HCT116 (cell line): ENCODE results near the gene PELI3. TPM values are rescaled to one million over a fixed set of nuclear protein-coding genes. Genes with fewer than 3 reads are reported as not detected.
A peak's percentile ranks its signal among the peaks of the same experiment; 100 is the strongest.

ENCODE experiments used
- ATAC-seq: fragments of 200-7000 bp; cut with Tn5 transposase; 2 replicates; pipeline ENCODE4 v1.9.1; 2020; ENCODE audit warnings: mild to moderate bottlenecking, moderate library complexity
- BruUV-seq: library from RNA; stranded (reverse); fragments of 400-500 nt; replicated peaks from 2 replicates; lab custom pipeline; 2021; lab: Mats Ljungman, UMichigan
- CTCF ChIA-PET: fragments of 300-600 bp; sonication (Branson Sonifier 250); formaldehyde crosslinking; loops from one replicate; lab custom pipeline; 2021; ENCODE audit warnings: antibody characterized with exemption; lab: Charles Lee
- POLR2A ChIA-PET: fragments of 300-600, 350-600 bp; sonication (Branson Sonifier 250); formaldehyde crosslinking; loops from one replicate; lab custom pipeline; 2021; ENCODE audit warnings: antibody characterized with exemption; lab: Charles Lee
- RAD21 ChIA-PET, 2 experiments: fragments of 300-600 bp; sonication (Branson Sonifier 250); formaldehyde crosslinking; loops; one replicate each; lab custom pipeline; 2023; ENCODE audit warnings: low total read pairs in 2 of 2; ENCODE audit not compliant: uncharacterized antibody in 2 of 2, unreplicated experiment in 2 of 2, low non-redundant PET in 1 of 2; lab: Charles Lee
- DNase-seq: peaks from one replicate; pipeline ENCODE4 v3.0.0-alpha.2; 2010; ENCODE audit warnings: low read depth, low spot score
- H2AFZ ChIP-seq: fragments of 200-600 bp; shearing (Covaris generic), sonication (generic); 2 replicates; pipeline ENCODE4 v1.6.1; 2017; ENCODE audit warnings: low read depth, mixed run types, mixed read lengths, antibody characterized with exemption, low read length; ENCODE audit not compliant: poor library complexity, severe bottlenecking
- H3K27ac ChIP-seq: 2 replicates; pipeline ENCODE4 v1.5.1; 2012; ENCODE audit warnings: low read depth, low read length
- H3K27me3 ChIP-seq: fragments of 200-600 bp; sonication (generic); 2 replicates; pipeline ENCODE4 v1.6.1; 2016; ENCODE audit warnings: mixed run types, low read length, mixed read lengths; ENCODE audit not compliant: insufficient read depth
- H3K36me3 ChIP-seq, 2 experiments: fragments of 200-500 bp in 1 of 2; fragments of 200-600 bp in 1 of 2; sonication (Bioruptor generic) in 1 of 2; sonication (generic) in 1 of 2; 2 replicates each; pipeline versions ENCODE4 v1.5.1 to v1.6.1; 2014 to 2016; ENCODE audit warnings: low read length in 2 of 2, inconsistent platforms in 1 of 2, mixed read lengths in 1 of 2, mixed run types in 1 of 2; ENCODE audit not compliant: insufficient read depth in 2 of 2, control insufficient read depth in 1 of 2
- H3K4me1 ChIP-seq, 2 experiments: fragments of 200-600 bp in 1 of 2; sonication (generic) in 1 of 2; 2 replicates each; pipeline versions ENCODE4 v1.5.1 to v1.6.1; 2012 to 2017; ENCODE audit warnings: low read length in 2 of 2, inconsistent platforms in 1 of 2, mild to moderate bottlenecking in 1 of 2, mixed read lengths in 1 of 2, mixed run types in 1 of 2, moderate library complexity in 1 of 2; ENCODE audit not compliant: insufficient read depth in 2 of 2, control insufficient read depth in 1 of 2
- H3K4me2 ChIP-seq: fragments of 200-600 bp; sonication (generic); 2 replicates; pipeline ENCODE4 v1.6.1; 2017; ENCODE audit warnings: mixed run types, low read length, mixed read lengths
- H3K4me3 ChIP-seq, 2 experiments: fragments of 200-600 bp in 1 of 2; sonication (generic) in 1 of 2; replicated peaks in 1 of 2; 2 replicates each; pipeline ENCODE4 v1.5.1; 2011 to 2016; ENCODE audit warnings: low read length in 2 of 2, control low read depth in 1 of 2, low read depth in 1 of 2, mild to moderate bottlenecking in 1 of 2, mixed read lengths in 1 of 2, mixed run types in 1 of 2
- H3K79me2 ChIP-seq: fragments of 200-600 bp; sonication (generic); 2 replicates; pipeline ENCODE4 v1.6.1; 2017; ENCODE audit warnings: mild to moderate bottlenecking, mixed run types, low read length, moderate library complexity, mixed read lengths; ENCODE audit not compliant: insufficient read depth
- H3K9ac ChIP-seq: fragments of 200-600 bp; sonication (generic); 2 replicates; pipeline ENCODE4 v1.6.1; 2016; ENCODE audit warnings: low read length, mixed read lengths
- H3K9me2 ChIP-seq: fragments of 200-600 bp; sonication (generic), shearing (Covaris generic); 2 replicates; pipeline ENCODE4 v1.6.1; 2017; ENCODE audit warnings: mixed run types, mild to moderate bottlenecking, moderate library complexity; ENCODE audit not compliant: insufficient read depth
- H3K9me3 ChIP-seq, 2 experiments: fragments of 200-500 bp in 1 of 2; fragments of 200-600 bp in 1 of 2; sonication (Bioruptor generic) in 1 of 2; sonication (generic) in 1 of 2; 2 replicates each; pipeline ENCODE4 v1.6.1; 2014 to 2017; ENCODE audit warnings: low read length in 2 of 2, mixed read lengths in 2 of 2, inconsistent platforms in 1 of 2, low read depth in 1 of 2, mild to moderate bottlenecking in 1 of 2, mixed run types in 1 of 2, moderate library complexity in 1 of 2; ENCODE audit not compliant: control insufficient read depth in 1 of 2, insufficient read depth in 1 of 2
- H4K20me1 ChIP-seq: fragments of 200-600 bp; sonication (generic), shearing (Covaris generic); 2 replicates; pipeline ENCODE4 v1.6.1; 2017; ENCODE audit warnings: mixed run types, mild to moderate bottlenecking, moderate library complexity; ENCODE audit not compliant: insufficient read depth
- CBX3 ChIP-seq: IDR thresholded peaks from 2 replicates; pipeline ENCODE4 v1.6.1; 2012; ENCODE audit warnings: low read depth
- EGR1 ChIP-seq: IDR thresholded peaks from 2 replicates; pipeline ENCODE4 v1.6.1; 2012; ENCODE audit warnings: low read depth
- EZH2 ChIP-seq: fragments of 200-600 bp; sonication (generic); IDR thresholded peaks from 2 replicates; pipeline ENCODE4 v1.6.1; 2017; ENCODE audit warnings: antibody characterized with exemption, mixed run types
- EZH2phosphoT487 ChIP-seq: fragments of 200-600 bp; IDR thresholded peaks from 2 replicates; pipeline ENCODE4 v1.6.1; 2018; ENCODE audit warnings: antibody characterized with exemption, borderline replicate concordance
- FOSL1 ChIP-seq: IDR thresholded peaks from 2 replicates; pipeline ENCODE4 v1.6.1; 2012; ENCODE audit warnings: low read depth
- JUND ChIP-seq: IDR thresholded peaks from 2 replicates; pipeline ENCODE4 v1.6.1; 2012
- POLR2A ChIP-seq: IDR thresholded peaks from 2 replicates; pipeline ENCODE4 v1.7.0; 2011; ENCODE audit warnings: borderline replicate concordance; ENCODE audit not compliant: insufficient read depth, insufficient read length; ENCODE audit errors: extremely low read depth
- POLR2AphosphoS5 ChIP-seq: IDR thresholded peaks from 2 replicates; pipeline ENCODE4 v1.6.1; 2011; ENCODE audit warnings: mild to moderate bottlenecking, low read depth, low read length, moderate library complexity
- RAD21 ChIP-seq: IDR thresholded peaks from 2 replicates; pipeline ENCODE4 v1.6.1; 2012; ENCODE audit warnings: low read depth, mild to moderate bottlenecking
- SIN3A ChIP-seq: IDR thresholded peaks from 2 replicates; pipeline ENCODE4 v1.6.1; 2012; ENCODE audit warnings: low read depth
- SP1 ChIP-seq: IDR thresholded peaks from 2 replicates; pipeline ENCODE4 v1.6.1; 2012; ENCODE audit warnings: low read depth
- SRF ChIP-seq: IDR thresholded peaks from 2 replicates; pipeline ENCODE4 v1.6.1; 2012; ENCODE audit warnings: low read depth
- TCF7L2 ChIP-seq: IDR thresholded peaks from 2 replicates; pipeline ENCODE4 v1.7.0; 2011; ENCODE audit warnings: borderline replicate concordance, inconsistent platforms; ENCODE audit not compliant: insufficient read depth, insufficient read length; ENCODE audit errors: extremely low read depth
- YY1 ChIP-seq: IDR thresholded peaks from 2 replicates; pipeline ENCODE4 v1.6.1; 2011; ENCODE audit warnings: low read length, low read depth, moderate library complexity, mild to moderate bottlenecking; ENCODE audit not compliant: insufficient replicate concordance; ENCODE audit errors: extremely low read depth
- ZFX ChIP-seq: fragments of 450-650 bp; IDR thresholded peaks from 2 replicates; pipeline ENCODE4 v1.6.1; 2017
- ZNF274 ChIP-seq: fragments of 200-500 bp; sonication (Bioruptor generic); IDR thresholded peaks from 2 replicates; pipeline ENCODE4 v1.6.1; 2014; ENCODE audit warnings: mild to moderate bottlenecking, low read depth, low read length, inconsistent platforms
- intact Hi-C: fragments of 100-400 bp; cut with micrococcal nuclease; formaldehyde crosslinking; loops from 2 replicates; pipeline ENCODE4 v1.10.0; 2022
- total RNA-seq: library from RNA; stranded (reverse); gene quantifications from one replicate; pipeline ENCODE4 v1.2.1, GENCODE V29; 2021; ENCODE audit not compliant: unreplicated experiment
- TF ChIP-seq, protein P1 (sequence below): IDR thresholded peaks from 2 replicates; pipeline ENCODE4 v1.6.1; 2012
- TF ChIP-seq, protein P2 (sequence below): IDR thresholded peaks from 2 replicates; pipeline ENCODE4 v1.6.1; 2012
- TF ChIP-seq, protein P3 (sequence below), 3 experiments: fragments of 200-600 bp in 1 of 3; sonication (generic) in 1 of 3; IDR thresholded peaks in 2 of 3; conservative IDR thresholded peaks in 1 of 3; 2 replicates each; pipeline ENCODE4 v1.5.1; 2012 to 2017; ENCODE audit warnings: low read depth in 2 of 3, low read length in 2 of 3, antibody characterized with exemption in 1 of 3, borderline replicate concordance in 1 of 3, control low read depth in 1 of 3, mild to moderate bottlenecking in 1 of 3, mixed read lengths in 1 of 3, mixed run types in 1 of 3, moderate library complexity in 1 of 3; ENCODE audit not compliant: insufficient read depth in 1 of 3

The PELI3 gene
- total RNA-seq, 1 experiment from 2014 or later = 12.8 TPM

DNA sequence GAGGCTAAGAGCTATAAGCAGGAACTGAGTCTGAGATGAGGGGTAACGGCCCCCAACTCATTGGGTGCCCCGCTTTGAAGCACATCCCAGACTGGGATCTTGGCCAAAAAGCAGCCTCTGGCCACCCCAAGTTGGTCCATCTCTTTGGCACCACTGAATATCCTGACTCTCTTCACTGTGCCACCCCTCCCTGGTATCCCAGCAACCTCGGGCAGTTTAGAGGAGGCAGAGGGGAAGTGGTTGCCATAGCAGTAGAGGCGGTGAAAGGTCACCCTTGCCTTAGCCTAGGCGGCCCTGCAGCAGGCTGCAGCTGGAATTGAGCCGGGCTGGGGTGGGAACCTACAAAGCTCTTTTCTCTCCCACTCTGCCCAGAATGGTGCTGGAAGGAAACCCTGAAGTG lies 1.1 kb downstream of the PELI3 start:
- BruUV-seq = TSS peak; percentile 58
- DNase-seq = no peak
- ChIA-PET POLR2A (interaction anchor here (3.3 kb wide), 1 partner anchor 11 kb away, joined by 17 read pairs; the partner anchor contains the start of gene DPP3), CTCF (interaction anchor here (2.0 kb wide), 1 partner anchor 12 kb away, joined by 13 read pairs; the partner anchor contains the start of gene DPP3), RAD21 (no interaction called here)
- TF ChIP-seq EGR1 = no peak
- no peak for TF ChIP-seq ZNF274
- TF ChIP-seq POLR2A = no peak
- TF ChIP-seq TCF7L2 = no peak
- no peak for TF ChIP-seq RAD21
- no peak for TF ChIP-seq EZH2
- TF ChIP-seq CBX3 = no peak
- H3K79me2 ChIP-seq = peaks cover 8% of the 10 kb centered on the region; the same call in 1 of the 2 replicates
- H3K9ac ChIP-seq = peak overlapping the region; percentile 83
- H3K4me2 ChIP-seq = peak overlapping the region; percentile 93
- H3K9me2 ChIP-seq = no peaks in the 10 kb centered on the region
- intact Hi-C loops = no loop called here
- H3K4me3 ChIP-seq = peak overlapping the region; percentile 71 to 95
- peak overlapping the region; percentile 70; the same call in 1 of the 2 replicates for H3K27ac ChIP-seq
- H3K4me1 ChIP-seq = peaks cover 8 to 19% of the 10 kb centered on the region in 2 experiments
- H3K27me3 ChIP-seq = no peaks in the 10 kb centered on the region
- peaks cover 3 to 7% of the 10 kb centered on the region in 2 experiments; a peak in 2 of 4 replicates for H3K36me3 ChIP-seq
- peaks cover 5 to 6% of the 10 kb centered on the region in 2 experiments; a peak in 1 of 4 replicates for H3K9me3 ChIP-seq
- no peaks in the 10 kb centered on the region for H4K20me1 ChIP-seq
- no peak for ATAC-seq
- no peak overlapping the region for H2AFZ ChIP-seq

DNA sequence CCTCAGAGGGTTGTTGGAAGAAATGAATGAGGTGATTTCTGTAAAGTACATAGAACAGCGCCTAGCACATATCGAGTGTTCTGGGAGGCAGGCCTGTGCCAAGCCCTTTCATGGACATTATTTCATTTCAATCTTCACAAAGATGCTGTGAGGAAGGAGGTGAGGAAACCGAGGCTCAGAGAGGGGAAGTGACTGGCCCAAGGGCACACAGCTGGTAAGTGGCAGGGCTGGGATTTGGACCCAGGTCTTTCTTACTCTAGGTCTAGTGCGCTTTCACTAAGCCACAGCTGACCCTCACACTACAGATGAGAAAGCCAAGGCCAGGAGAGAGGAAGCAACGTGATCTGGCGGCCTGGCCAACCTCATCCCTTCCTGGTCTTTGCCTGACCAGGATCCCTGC lies 2.0 kb downstream of the PELI3 start:
- TF ChIP-seq SIN3A (no peak), ZNF274 (no peak), EZH2 (no peak), FOSL1 (no peak), EZH2phosphoT487 (no peak), YY1 (no peak), POLR2A (no peak), ZFX (no peak), SP1 (no peak), JUND (no peak), POLR2AphosphoS5 (no peak), SRF (no peak)
- TF ChIP-seq, protein P1, sequence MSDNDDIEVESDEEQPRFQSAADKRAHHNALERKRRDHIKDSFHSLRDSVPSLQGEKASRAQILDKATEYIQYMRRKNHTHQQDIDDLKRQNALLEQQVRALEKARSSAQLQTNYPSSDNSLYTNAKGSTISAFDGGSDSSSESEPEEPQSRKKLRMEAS = no peak
- TF ChIP-seq, protein P2, sequence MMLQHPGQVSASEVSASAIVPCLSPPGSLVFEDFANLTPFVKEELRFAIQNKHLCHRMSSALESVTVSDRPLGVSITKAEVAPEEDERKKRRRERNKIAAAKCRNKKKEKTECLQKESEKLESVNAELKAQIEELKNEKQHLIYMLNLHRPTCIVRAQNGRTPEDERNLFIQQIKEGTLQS = no peak
- TF ChIP-seq, protein P3, sequence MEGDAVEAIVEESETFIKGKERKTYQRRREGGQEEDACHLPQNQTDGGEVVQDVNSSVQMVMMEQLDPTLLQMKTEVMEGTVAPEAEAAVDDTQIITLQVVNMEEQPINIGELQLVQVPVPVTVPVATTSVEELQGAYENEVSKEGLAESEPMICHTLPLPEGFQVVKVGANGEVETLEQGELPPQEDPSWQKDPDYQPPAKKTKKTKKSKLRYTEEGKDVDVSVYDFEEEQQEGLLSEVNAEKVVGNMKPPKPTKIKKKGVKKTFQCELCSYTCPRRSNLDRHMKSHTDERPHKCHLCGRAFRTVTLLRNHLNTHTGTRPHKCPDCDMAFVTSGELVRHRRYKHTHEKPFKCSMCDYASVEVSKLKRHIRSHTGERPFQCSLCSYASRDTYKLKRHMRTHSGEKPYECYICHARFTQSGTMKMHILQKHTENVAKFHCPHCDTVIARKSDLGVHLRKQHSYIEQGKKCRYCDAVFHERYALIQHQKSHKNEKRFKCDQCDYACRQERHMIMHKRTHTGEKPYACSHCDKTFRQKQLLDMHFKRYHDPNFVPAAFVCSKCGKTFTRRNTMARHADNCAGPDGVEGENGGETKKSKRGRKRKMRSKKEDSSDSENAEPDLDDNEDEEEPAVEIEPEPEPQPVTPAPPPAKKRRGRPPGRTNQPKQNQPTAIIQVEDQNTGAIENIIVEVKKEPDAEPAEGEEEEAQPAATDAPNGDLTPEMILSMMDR (IDR thresholded peaks at IDR 0.05 in 2 of 3, conservative IDR thresholded peaks at IDR 0.05 in 1 of 3; ENCODE audit: borderline replicate concordance in 1 of 3, insufficient read depth in 1 of 3, low read depth in 2 of 3, low read length in 2 of 3) = no peak
- Histone ChIP-seq H2AFZ (no peak overlapping the region), H3K9me3 (no peaks in the 10 kb centered on the region), H3K36me3 (peaks cover 8 to 12% of the 10 kb centered on the region in 2 experiments; a peak in 2 of 4 replicates), H3K27me3 (no peaks in the 10 kb centered on the region), H3K4me2 (no peak overlapping the region), H3K27ac (no peak overlapping the region), H3K4me3 (no peak overlapping the region), H4K20me1 (no peaks in the 10 kb centered on the region), H3K4me1 (peaks cover 8 to 19% of the 10 kb centered on the region in 2 experiments), H3K79me2 (peaks cover 8% of the 10 kb centered on the region; the same call in 1 of the 2 replicates), H3K9ac (no peak overlapping the region), H3K9me2 (no peaks in the 10 kb centered on the region)
- no peak for ATAC-seq
- CTCF ChIA-PET = interaction anchor here (0.9 kb wide), 2 partner anchors 10 to 11 kb away, joined by 3 to 5 read pairs; partner anchors contain the start of gene DPP3
- DNase-seq = no peak
- intact Hi-C loops = no loop called here
- RAD21 ChIA-PET = no interaction called here
- no TSS peak for BruUV-seq
- POLR2A ChIA-PET = interaction anchor here (2.4 kb wide), 1 partner anchor 11 kb away, joined by 13 read pairs; the partner anchor contains the start of gene DPP3
